Mucosa of descending colon (tissue), 3 donors: ENCODE data around the gene PPP2R5C. TPM values are rescaled to one million over a fixed set of nuclear protein-coding genes. Genes with fewer than 3 reads are reported as not detected.
A peak's percentile ranks its signal among the peaks of the same experiment; 100 is the strongest.

Experiments
- ATAC-seq: fragments of 200-7000 bp; cut with Tn5 transposase; one replicate; pipeline ENCODE4 v1.9.1; 2020; ENCODE audit warnings: mild to moderate bottlenecking, moderate library complexity
- DNase-seq, 3 donors: peaks; one replicate each; pipeline ENCODE4 v3.0.0-alpha.2; 2020
- H3K36me3 ChIP-seq: fragments of 200-600 bp; one replicate; pipeline ENCODE4 v1.8.0; 2021; ENCODE audit warnings: low read depth, mild to moderate bottlenecking
- H3K4me1 ChIP-seq: fragments of 200-600 bp; one replicate; pipeline ENCODE4 v1.8.0; 2021; ENCODE audit warnings: low read depth, mild to moderate bottlenecking
- H3K4me3 ChIP-seq: fragments of 200-600 bp; one replicate; pipeline ENCODE4 v1.8.0; 2021; ENCODE audit warnings: mild to moderate bottlenecking
- H3K9me3 ChIP-seq: fragments of 200-600 bp; one replicate; pipeline ENCODE4 v1.8.0; 2021; ENCODE audit warnings: mild to moderate bottlenecking
- CTCF ChIP-seq: fragments of 200-600 bp; IDR thresholded peaks from one replicate; pipeline ENCODE4 v1.8.0; 2022; ENCODE audit warnings: antibody characterized with exemption, mild to moderate bottlenecking
- intact Hi-C, 2 donors: fragments of 100-400 bp; cut with DNase I in 1 of 2; cut with micrococcal nuclease in 1 of 2; formaldehyde crosslinking; loops; one replicate each; pipeline versions ENCODE4 v1.11.0 to v1.11.1; 2022; cut with DNase I, micrococcal nuclease
- total RNA-seq, 3 donors: library from RNA; stranded (reverse); fragmentation: NEBNext Ultra II Directional in 2 of 3; extraction: Animal tissue kit (Norgen Biotek cat#: 25700) in 2 of 3; gene quantifications; one replicate each; pipeline versions ENCODE4 v1.2.1 to v1.2.4, GENCODE V29; 2021 to 2023
- donor health status: DM: no; HTN: no; CAD: no; lungs with moderate emphysema.
- donor health status: DM: no; HTN: no; CAD: no.
- donor health status: DM: no; HTN: yes; CAD: no.

PPP2R5C gene
- total RNA-seq, 3 donors from 2014 or later: 131 to 173 (median 160) TPM

- peaks cover 10% of the 10 kb centered on the region for H3K36me3 ChIP-seq
- TF ChIP-seq CTCF: no peak
- no peak overlapping the region for H3K4me3 ChIP-seq
- no peaks in the 10 kb centered on the region for H3K4me1 ChIP-seq
- no peaks in the 10 kb centered on the region for H3K9me3 ChIP-seq
- ATAC-seq: no peak
- intact Hi-C loops: no loop called here
- DNase-seq: no peak
Observed at GRCh38 chr14:101909371-101910096, 148.0 kb downstream of the PPP2R5C start.

- no peaks in the 10 kb centered on the region for H3K36me3 ChIP-seq
- no peak for TF ChIP-seq CTCF
- H3K9me3 ChIP-seq: no peaks in the 10 kb centered on the region
- intact Hi-C loops: no loop called here
- DNase-seq (no peak), ATAC-seq (no peak)
- H3K4me3 ChIP-seq: no peak overlapping the region
- H3K4me1 ChIP-seq: no peaks in the 10 kb centered on the region
Observed at GRCh38 chr14:101912841-101913240, 151.3 kb downstream of the PPP2R5C start.

GRCh38 chr14:101914083-101914482, 152.6 kb downstream of the PPP2R5C start:
- ATAC-seq: no peak

GRCh38 chr14:101915871-101916815, 154.6 kb downstream of the PPP2R5C start:
- intact Hi-C loops: no loop called here
- TF ChIP-seq CTCF: no peak
- Histone ChIP-seq H3K4me1 (no peaks in the 10 kb centered on the region), H3K4me3 (no peak overlapping the region), H3K9me3 (no peaks in the 10 kb centered on the region), H3K36me3 (no peaks in the 10 kb centered on the region)
- no peak for ATAC-seq
- DNase-seq: no peak

More at GRCh38 chr14:101914083-101914482, 152.6 kb downstream of the PPP2R5C start:
- DNase-seq: no peak
- intact Hi-C loops: no loop called here
- Histone ChIP-seq H3K36me3 (no peaks in the 10 kb centered on the region), H3K4me3 (no peak overlapping the region), H3K4me1 (no peaks in the 10 kb centered on the region), H3K9me3 (no peaks in the 10 kb centered on the region)
- no peak for TF ChIP-seq CTCF

GRCh38 chr14:101916816-101917412, 155.4 kb downstream of the PPP2R5C start:
- TF ChIP-seq CTCF: no peak
- no peaks in the 10 kb centered on the region for H3K4me1 ChIP-seq
- no peak overlapping the region for H3K4me3 ChIP-seq
- no peak for DNase-seq
- peak; percentile 24 for ATAC-seq
- no peaks in the 10 kb centered on the region for H3K36me3 ChIP-seq
- intact Hi-C loops: no loop called here
- H3K9me3 ChIP-seq: no peaks in the 10 kb centered on the region
